ENCODE measurements around the gene RNF114. TPM values are rescaled to one million over a fixed set of nuclear protein-coding genes. Genes with fewer than 3 reads are reported as not detected.

The RNF114 gene, protein sequence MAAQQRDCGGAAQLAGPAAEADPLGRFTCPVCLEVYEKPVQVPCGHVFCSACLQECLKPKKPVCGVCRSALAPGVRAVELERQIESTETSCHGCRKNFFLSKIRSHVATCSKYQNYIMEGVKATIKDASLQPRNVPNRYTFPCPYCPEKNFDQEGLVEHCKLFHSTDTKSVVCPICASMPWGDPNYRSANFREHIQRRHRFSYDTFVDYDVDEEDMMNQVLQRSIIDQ
- 10 to 100 TPM; 47.5 to 66.6 TPM for total RNA-seq

DNA sequence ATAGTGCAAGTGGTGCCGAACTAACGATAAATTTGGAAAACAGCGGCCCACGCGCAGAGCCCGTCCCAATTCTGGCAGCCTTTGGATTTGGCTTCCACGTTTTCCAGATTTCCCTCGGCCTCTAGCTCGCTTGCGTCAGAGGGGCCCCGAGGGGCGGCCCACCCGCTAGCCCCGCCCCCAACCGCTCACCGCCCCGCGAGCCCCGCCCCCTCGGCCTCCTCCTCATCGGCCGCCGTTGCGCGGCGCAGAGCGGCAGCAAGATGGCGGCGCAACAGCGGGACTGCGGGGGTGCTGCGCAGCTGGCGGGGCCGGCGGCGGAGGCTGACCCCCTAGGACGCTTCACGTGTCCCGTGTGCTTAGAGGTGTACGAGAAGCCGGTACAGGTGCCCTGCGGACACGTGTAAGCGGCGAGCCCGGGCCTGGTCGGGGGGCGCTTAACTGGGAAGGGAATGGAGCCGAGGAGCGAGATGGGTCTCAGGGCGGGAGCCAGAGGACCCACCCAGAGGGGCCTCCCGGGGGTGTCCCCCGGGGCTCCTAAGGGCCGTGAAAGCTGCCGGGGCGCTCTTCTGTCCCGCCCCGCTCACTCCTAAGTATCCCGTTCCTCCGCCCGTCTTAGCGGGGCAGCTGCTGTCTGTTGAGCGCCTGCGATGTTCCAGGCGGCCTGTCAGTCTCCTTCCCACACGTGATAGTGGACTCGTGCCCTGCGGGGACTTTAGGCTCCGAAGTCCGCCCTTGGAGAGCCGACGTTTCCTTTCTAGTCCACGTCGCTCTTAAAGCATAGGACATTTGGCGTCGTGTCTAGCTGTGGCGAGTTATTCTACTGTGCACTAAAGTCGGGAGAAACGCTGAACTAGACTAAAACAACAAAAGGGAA is at the start of gene RNF114:
Gene RNF114 (plus strand): TSS at position 245 of the 874 bp plus-strand sequence. CDS start 16 bp downstream, at position 261.
- H3K27ac Mint-ChIP-seq = peak within 1 kb of the TSS; percentile 85
- peak within 1 kb of the TSS; percentile 85 for H3K4me3 Mint-ChIP-seq
- CTCF ChIA-PET = interaction anchor here (0.6 to 2.1 kb wide), 10 partner anchors 8 to 415 kb away, joined by 3 to 8 read pairs (median 4); partner anchors contain the start of gene SPATA2
- H3K9me3 Mint-ChIP-seq (ENCODE audit: low read depth) = no peaks in the 10 kb centered on the region
- POLR2A ChIA-PET = interaction anchor here (0.7 kb wide), 1 partner anchor 21 kb away, joined by 5 read pairs; the partner anchor contains the start of gene SPATA2
- no peaks in the 10 kb centered on the region for H3K27me3 Mint-ChIP-seq
- peaks cover 19% of the 10 kb centered on the region for H3K36me3 Mint-ChIP-seq (ENCODE audit: low read depth)
- H3K4me1 Mint-ChIP-seq = peaks cover 41% of the 10 kb centered on the region
- intact Hi-C loops (cut with DNase I, micrococcal nuclease) = loop anchor here (1.0 to 10.0 kb wide), 6 partner anchors 15 to 772 kb away; partner anchors contain the start of genes B4GALT5 (in 1 of the 2), PEDS1 (in 1 of the 2), SNAI1 (in 1 of the 2) and SPATA2 (in 1 of the 2)
- ATAC-seq (peak; percentile 93), DNase-seq (peak; percentile 96)

DNA sequence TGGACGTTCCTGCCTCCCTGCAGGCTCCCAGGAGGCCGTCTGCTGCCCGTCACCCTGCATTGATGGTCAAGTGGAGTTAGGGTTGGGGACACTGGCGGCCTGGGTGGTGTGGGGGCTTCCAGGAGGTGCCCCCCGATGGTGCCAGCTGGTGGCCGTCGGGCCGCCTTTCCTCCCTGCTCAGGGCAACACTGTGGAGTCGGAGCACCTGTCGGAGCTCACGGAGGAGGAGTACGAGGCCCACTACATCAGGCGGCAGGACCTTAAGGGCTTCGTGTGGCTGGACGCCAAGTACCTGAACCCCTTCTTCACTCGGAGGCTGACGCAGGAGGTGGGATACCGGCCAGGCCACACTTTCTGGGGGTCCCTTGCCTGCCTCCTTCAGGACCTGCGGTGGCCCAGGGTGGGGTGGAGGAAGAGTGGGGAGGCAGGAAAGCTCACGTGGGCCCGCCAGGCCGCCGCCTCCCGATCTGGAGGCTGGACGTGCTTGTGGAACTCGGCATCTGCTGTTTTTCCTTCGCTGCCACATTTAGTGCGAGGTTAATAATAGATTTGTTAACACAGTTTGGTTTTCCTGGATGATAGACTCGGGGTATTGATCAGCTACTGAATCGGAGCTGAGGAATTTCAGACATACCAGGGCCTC is 49.5 kb upstream of the RNF114 start:
- H3K36me3 Mint-ChIP-seq (ENCODE audit: low read depth) = peaks cover 21% of the 10 kb centered on the region
- no peak overlapping the region for H3K27ac Mint-ChIP-seq
- no peaks in the 10 kb centered on the region for H3K27me3 Mint-ChIP-seq
- no peak overlapping the region for H3K4me3 Mint-ChIP-seq
- POLR2A ChIA-PET = no interaction called here
- H3K4me1 Mint-ChIP-seq = peaks cover 3% of the 10 kb centered on the region
- CTCF ChIA-PET = interaction anchor here (0.7 to 3.3 kb wide), 11 partner anchors 13 to 440 kb away, joined by 3 to 11 read pairs (median 3); partner anchors contain the start of gene RNF114
- no peak for ATAC-seq
- DNase-seq = no peak
- H3K9me3 Mint-ChIP-seq (ENCODE audit: low read depth) = no peaks in the 10 kb centered on the region
- intact Hi-C loops (cut with DNase I, micrococcal nuclease) = loop anchor here in 1 of 2 experiments (5.0 kb wide), 1 partner anchor 344 kb away; no protein-coding TSS in a partner anchor

DNA sequence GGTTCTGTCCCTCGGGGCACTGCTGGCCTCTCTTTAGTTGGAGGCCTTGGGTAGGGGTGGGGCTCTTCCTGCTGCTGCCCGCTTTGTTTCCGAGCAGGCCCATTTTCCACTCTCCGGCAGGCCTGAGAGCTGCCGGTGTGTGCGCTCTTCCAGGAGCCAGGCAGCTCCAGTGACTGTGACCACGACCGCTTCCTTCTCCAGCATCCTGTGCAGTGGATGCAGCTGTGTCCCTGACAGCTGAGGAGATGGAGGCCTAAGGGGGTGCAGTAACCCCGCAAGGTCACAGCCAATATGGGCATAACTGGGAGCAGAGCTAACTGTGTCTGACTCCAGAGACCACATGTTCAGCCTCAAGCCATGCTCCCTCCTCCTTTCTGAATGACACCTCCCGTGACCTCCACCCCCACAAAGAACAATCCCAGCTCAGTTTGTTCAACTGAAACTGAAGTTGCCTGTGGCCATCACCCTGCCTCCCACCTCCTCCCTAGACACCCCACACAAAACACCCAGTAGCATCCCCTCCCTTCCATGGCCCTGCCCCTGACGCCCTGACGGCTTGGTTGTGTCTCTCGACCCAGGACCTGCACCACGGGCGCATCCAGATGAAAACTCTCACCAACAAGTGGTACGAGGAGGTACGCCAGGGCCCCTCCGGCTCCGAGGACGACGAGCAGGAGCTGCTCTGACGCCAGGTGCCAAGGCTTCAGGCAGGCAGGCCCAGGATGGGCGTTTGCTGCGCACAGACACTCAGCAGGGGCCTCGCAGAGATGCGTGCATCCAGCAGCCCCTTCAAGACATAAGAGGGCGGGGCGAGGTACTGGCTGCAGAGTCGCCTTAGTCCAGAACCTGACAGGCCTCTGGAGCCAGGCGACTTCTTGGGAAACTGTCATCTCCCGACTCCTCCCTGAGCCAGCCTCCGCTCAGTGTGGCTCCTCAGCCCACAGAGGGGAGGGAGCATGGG is 48.7 kb upstream of the RNF114 start:
- Mint-ChIP-seq H3K9me3 (ENCODE audit: low read depth) (no peaks in the 10 kb centered on the region), H3K36me3 (ENCODE audit: low read depth) (peaks cover 21% of the 10 kb centered on the region), H3K27ac (no peak overlapping the region), H3K4me1 (peaks cover 4% of the 10 kb centered on the region), H3K27me3 (no peaks in the 10 kb centered on the region), H3K4me3 (no peak overlapping the region)
- intact Hi-C loops (cut with DNase I, micrococcal nuclease) = loop anchor here (1.0 to 5.0 kb wide), 2 partner anchors 276 to 345 kb away; no protein-coding TSS in a partner anchor
- ChIA-PET CTCF (interaction anchor here (0.6 to 3.3 kb wide), 23 partner anchors 13 to 558 kb away, joined by 3 to 11 read pairs (median 4); partner anchors contain the start of genes RNF114 and SPATA2), POLR2A (interaction anchor here (0.6 kb wide), 1 partner anchor 283 kb away, joined by 5 read pairs; no protein-coding TSS in a partner anchor)
- ATAC-seq = no peak
- no peak for DNase-seq

DNA sequence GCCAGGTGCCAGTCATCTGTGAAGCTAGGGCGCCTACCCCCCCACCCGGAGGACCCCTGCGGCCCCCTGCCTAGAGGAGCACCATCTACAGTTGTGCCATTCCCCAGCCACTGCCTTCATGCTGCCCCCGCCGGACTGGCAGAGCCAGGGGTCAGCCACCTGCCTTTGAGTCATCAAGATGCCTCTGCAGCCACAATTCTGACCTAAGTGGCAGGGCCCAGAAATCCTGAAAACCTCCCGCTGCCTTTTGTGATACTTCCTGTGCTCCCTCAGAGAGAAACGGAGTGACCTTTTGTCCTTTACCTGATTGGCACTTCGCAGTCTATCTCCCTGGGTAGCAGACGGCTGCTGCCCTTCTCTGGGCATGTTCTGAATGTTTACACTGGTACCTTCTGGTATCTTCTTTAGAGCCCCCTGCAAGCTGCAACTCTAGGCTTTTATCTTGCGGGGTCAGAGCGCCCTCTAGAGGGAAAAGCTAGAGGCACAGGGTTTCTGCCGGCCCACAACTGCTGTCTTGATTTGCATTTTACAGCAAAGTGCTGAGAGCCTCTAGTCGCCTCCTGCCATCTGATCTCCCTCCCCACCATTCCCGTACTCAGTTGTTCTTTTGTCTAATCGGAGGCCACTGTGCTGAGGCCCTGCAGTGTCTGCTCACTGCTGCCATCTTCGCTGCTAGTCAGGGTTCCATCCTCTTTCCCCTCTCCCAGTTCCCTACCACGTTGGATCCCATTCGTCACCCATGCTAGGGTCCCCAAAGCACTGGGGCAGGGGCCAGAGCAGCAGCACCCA is 47.8 kb upstream of the RNF114 start:
- ChIA-PET POLR2A (interaction anchor here (0.6 kb wide), 1 partner anchor 284 kb away, joined by 5 read pairs; no protein-coding TSS in a partner anchor), CTCF (interaction anchor here (0.6 to 3.3 kb wide), 20 partner anchors 11 to 842 kb away, joined by 3 to 11 read pairs (median 4); partner anchors contain the start of genes CSE1L and SPATA2)
- Mint-ChIP-seq H3K4me3 (no peak overlapping the region), H3K9me3 (ENCODE audit: low read depth) (no peaks in the 10 kb centered on the region), H3K36me3 (ENCODE audit: low read depth) (peaks cover 20% of the 10 kb centered on the region), H3K27me3 (no peaks in the 10 kb centered on the region), H3K4me1 (peaks cover 13% of the 10 kb centered on the region), H3K27ac (peak overlapping the region; percentile 51)
- intact Hi-C loops (cut with DNase I, micrococcal nuclease) = loop anchor here (1.0 to 5.0 kb wide), 2 partner anchors 277 to 346 kb away; no protein-coding TSS in a partner anchor
- ATAC-seq (peak; percentile 60), DNase-seq (peak; percentile 77)

DNA sequence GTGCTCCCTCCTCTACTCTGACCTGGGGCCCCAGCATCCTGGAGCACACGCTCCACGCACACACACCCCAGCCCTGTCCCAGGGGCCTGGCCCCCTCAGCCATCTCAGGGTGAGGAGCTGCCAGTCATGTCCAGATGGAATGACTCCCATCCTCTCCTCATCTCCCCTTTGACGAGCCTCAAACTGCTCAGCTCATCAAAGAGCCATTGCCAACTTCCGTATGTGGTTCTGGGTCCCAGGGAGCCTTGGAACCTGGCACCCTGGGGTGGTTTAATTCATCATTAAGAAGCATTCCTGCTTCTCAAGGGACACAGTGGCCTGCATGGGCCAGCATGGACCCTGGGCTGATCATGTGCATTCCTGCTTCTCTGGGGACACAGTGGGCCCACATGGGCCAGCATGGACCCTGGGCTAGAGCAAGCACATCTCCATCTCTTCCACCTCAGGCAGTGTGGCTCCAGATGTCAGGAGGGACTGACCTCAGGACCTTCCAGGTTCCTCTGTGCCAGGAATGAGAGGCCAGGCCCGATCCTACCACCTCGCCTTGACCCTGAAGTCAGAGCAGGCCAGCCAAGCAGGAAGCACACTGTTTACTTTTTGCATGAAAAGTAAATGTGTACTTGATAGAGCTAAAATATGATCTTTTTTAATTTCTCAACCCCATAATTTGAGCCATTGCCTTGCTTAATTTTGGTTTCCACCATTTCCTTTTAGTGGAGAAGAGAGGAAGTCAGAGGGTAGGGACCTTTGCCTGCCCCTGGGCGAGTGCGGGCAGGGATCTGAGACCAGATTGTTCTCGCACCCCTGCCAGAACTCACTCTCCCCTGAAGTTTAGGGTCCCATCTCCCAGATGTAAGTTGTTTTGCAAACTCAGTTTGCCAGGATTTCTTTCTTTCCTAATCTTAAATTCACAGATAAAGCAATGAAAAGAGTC is 46.9 kb upstream of the RNF114 start:
- H3K27ac Mint-ChIP-seq = no peak overlapping the region
- DNase-seq = no peak
- H3K9me3 Mint-ChIP-seq (ENCODE audit: low read depth) = no peaks in the 10 kb centered on the region
- H3K36me3 Mint-ChIP-seq (ENCODE audit: low read depth) = peaks cover 16% of the 10 kb centered on the region
- no peak for ATAC-seq
- intact Hi-C loops (cut with DNase I, micrococcal nuclease) = loop anchor here in 1 of 2 experiments (5.0 kb wide), 1 partner anchor 347 kb away; no protein-coding TSS in a partner anchor
- H3K27me3 Mint-ChIP-seq = no peaks in the 10 kb centered on the region
- no peak overlapping the region for H3K4me3 Mint-ChIP-seq
- peaks cover 22% of the 10 kb centered on the region for H3K4me1 Mint-ChIP-seq
- ChIA-PET CTCF (interaction anchor here (0.6 to 3.3 kb wide), 16 partner anchors 10 to 843 kb away, joined by 3 to 11 read pairs (median 4); partner anchors contain the start of genes CSE1L and SPATA2), POLR2A (no interaction called here)

DNA sequence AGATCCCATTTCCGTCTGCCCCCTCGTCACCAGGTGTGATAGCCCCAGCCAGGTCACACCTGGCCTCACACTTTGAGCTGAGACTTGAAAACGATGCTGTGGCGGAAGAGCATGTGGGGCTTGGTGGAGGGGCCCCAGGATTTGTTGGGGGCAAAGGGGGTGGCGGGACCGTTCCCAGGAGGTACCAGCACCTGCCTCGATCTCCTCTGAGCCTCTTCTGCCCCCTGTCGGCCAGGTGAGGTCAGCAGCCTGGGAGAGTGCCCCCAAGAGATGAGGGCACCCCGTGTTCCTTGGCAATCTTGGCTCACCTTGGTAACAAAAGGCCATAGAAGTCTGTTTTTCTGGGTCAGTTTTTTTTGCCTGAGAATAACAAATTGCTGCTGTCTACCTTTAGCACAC is 46.3 kb upstream of the RNF114 start:
- POLR2A ChIA-PET = no interaction called here
- CTCF ChIA-PET = interaction anchor here (1.1 to 1.5 kb wide), 2 partner anchors 12 to 17 kb away, joined by 3 to 7 read pairs; no protein-coding TSS in a partner anchor
- peaks cover 13% of the 10 kb centered on the region for H3K36me3 Mint-ChIP-seq (ENCODE audit: low read depth)
- DNase-seq = peak; percentile 28
- ATAC-seq = no peak
- H3K9me3 Mint-ChIP-seq (ENCODE audit: low read depth) = no peaks in the 10 kb centered on the region
- no peak overlapping the region for H3K4me3 Mint-ChIP-seq
- no peaks in the 10 kb centered on the region for H3K27me3 Mint-ChIP-seq
- intact Hi-C loops (cut with DNase I, micrococcal nuclease) = loop anchor here (5.0 kb wide), 2 partner anchors 37 to 348 kb away; no protein-coding TSS in a partner anchor
- no peak overlapping the region for H3K27ac Mint-ChIP-seq
- H3K4me1 Mint-ChIP-seq = peaks cover 28% of the 10 kb centered on the region

DNA sequence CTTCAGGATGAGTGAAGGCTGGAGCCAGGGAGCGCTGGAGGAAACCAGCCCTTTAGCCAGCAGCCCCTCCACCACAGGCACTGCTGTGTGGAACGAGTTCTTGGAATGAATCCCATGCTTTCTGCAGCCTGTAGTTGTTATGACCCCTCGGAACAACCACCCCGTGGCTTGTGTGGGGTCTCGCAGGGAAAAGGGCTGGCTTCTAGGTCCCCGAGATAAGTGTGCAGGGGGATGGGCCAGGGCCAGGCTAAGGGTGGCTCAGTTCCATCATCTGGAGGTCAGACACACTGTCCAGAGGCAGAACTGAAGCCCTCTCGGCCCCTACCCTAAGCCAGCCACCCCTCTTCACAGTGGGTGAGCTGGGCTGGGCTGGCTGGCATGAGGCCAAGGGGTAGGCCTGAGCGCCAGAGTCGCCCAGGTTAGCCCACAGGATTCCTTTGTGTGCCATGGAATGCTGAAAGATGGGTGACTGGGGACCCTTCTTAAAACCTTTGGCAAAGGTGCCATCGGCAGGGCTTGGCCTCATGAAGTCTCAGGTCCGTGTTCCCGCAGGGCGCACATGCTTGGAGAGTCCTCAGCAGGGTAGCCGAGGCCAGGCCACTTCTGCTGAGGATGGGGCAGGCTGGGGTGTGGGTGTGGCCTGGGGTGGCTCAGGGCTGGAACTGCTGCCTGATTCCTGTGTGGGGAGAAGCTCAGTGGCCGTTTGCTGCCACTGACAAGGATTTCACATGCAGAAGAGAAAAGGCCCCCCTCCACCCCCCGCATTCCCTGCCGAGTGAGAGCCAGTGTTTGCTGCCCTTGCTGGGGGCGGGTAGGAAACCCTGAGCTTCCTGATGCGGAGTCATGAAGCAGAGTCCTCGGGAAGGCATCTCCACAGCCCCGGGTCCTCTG is 45.5 kb upstream of the RNF114 start:
- Mint-ChIP-seq H3K27me3 (no peaks in the 10 kb centered on the region), H3K36me3 (ENCODE audit: low read depth) (peaks cover 13% of the 10 kb centered on the region), H3K4me1 (peaks cover 28% of the 10 kb centered on the region), H3K9me3 (ENCODE audit: low read depth) (no peaks in the 10 kb centered on the region), H3K4me3 (no peak overlapping the region), H3K27ac (no peak overlapping the region)
- ChIA-PET CTCF (interaction anchor here (0.6 to 1.1 kb wide), 4 partner anchors 9 to 351 kb away, joined by 3 to 4 read pairs (median 4); no protein-coding TSS in a partner anchor), POLR2A (no interaction called here)
- ATAC-seq = no peak
- DNase-seq = no peak
- intact Hi-C loops (cut with DNase I, micrococcal nuclease) = loop anchor here in 1 of 2 experiments (5.0 kb wide), 1 partner anchor 37 kb away; no protein-coding TSS in a partner anchor

Measured in activated CD4-positive, alpha-beta T cell treated with anti-CD3 and anti-CD28 coated beads for 36 hours (primary cell).